ENCODE results near the gene SEMA3E. TPM values are rescaled to one million over a fixed set of nuclear protein-coding genes. Genes with fewer than 3 reads are reported as not detected.

Gene SEMA3E
- polyA plus RNA-seq, 2 donors, result 0.14 to 0.28 TPM

DNA sequence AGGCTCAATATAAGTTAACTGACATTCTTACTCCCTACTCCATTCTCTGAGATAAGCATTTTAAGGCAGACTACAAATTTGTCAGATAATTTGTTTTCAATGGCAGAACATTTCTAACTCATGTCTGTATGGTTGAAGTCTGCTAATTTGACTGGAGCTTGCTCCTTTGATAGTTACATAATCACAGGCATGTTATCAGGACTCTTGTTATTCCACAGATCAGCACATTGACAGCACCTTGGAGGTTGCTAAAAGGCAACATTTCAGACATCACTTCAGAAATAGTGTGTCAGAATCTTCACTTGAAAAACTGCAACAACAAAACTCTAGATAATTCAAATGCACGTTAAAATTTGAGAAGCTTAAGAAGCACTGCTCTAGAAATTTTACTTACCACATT is 327.9 kb downstream of the SEMA3E start:
- no peaks in the 10 kb centered on the region for H3K36me3 ChIP-seq (ENCODE audit: control insufficient read depth in 2 of 2, insufficient read depth in 2 of 2, low read length in 1 of 2)
- H3K4me1 ChIP-seq (ENCODE audit: control insufficient read depth in 2 of 2, insufficient read depth in 2 of 2, low read length in 1 of 2), result no peaks in the 10 kb centered on the region
- no peak overlapping the region for H3K27ac ChIP-seq (ENCODE audit: low read depth in 2 of 2, low read length in 1 of 2)
- no peak overlapping the region for H3K4me3 ChIP-seq (ENCODE audit: low read depth in 1 of 2, low read length in 2 of 2)
- 79 to 85% methylated on average over 1 of the region's 1 CpG for WGBS, 2 donors
- no peaks in the 10 kb centered on the region for H3K9me3 ChIP-seq (ENCODE audit: control insufficient read depth in 2 of 2, insufficient read depth in 1 of 2, low read depth in 1 of 2, low read length in 1 of 2)
- no peaks in the 10 kb centered on the region for H3K27me3 ChIP-seq (ENCODE audit: control insufficient read depth in 1 of 2, insufficient read depth in 2 of 2, low read length in 2 of 2)

DNA sequence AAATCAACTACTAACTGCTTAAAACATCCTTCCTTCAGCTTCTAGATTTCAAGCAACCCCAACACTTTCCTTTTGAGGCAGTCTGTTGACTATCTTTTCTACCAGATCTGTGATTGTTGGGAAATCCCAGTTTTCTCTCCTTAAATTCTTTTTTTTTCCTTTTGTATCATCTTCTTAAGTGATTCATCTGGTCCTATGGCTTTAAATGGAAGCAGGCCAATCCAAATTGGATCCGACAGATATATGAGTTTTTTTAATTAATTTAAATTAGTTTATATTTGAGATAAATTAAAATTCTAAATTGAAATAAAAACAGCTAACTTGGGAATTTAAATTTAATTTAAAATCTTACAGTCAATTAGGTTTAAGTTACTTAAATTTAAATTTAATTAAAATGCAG is 335.0 kb downstream of the SEMA3E start:
- 86 to 90% methylated on average over 1 of the region's 1 CpG for WGBS, 2 donors
- Histone ChIP-seq H3K27me3 (ENCODE audit: control insufficient read depth in 1 of 2, insufficient read depth in 2 of 2, low read length in 2 of 2) (no peaks in the 10 kb centered on the region), H3K27ac (ENCODE audit: low read depth in 2 of 2, low read length in 1 of 2) (no peak overlapping the region), H3K4me3 (ENCODE audit: low read depth in 1 of 2, low read length in 2 of 2) (no peak overlapping the region), H3K36me3 (ENCODE audit: control insufficient read depth in 2 of 2, insufficient read depth in 2 of 2, low read length in 1 of 2) (no peaks in the 10 kb centered on the region), H3K9me3 (ENCODE audit: control insufficient read depth in 2 of 2, insufficient read depth in 1 of 2, low read depth in 1 of 2, low read length in 1 of 2) (peaks cover 0 to under 1% of the 10 kb centered on the region in 2 donors), H3K4me1 (ENCODE audit: control insufficient read depth in 2 of 2, insufficient read depth in 2 of 2, low read length in 1 of 2) (no peaks in the 10 kb centered on the region)
